MM.1S (cell line): Measurements from ENCODE around the gene PRSS21.

Source experiments
- DNase-seq: peaks from one replicate; pipeline ENCODE4 v3.0.0-alpha.2; 2015
- H2AFZ ChIP-seq: fragments of 300-600 bp; sonication (generic); 2 replicates; pipeline ENCODE4 v1.6.0; 2016; ENCODE audit warnings: antibody characterized with exemption, low read length
- H3F3A ChIP-seq: fragments of 300-600 bp; sonication (generic); 2 replicates; pipeline ENCODE4 v1.6.1; 2016; ENCODE audit warnings: mild to moderate bottlenecking, antibody characterized with exemption, low read length, moderate library complexity, mixed read lengths; ENCODE audit not compliant: insufficient read depth
- H3K27ac ChIP-seq: fragments of 300-600 bp; sonication (generic); 2 replicates; pipeline ENCODE4 v1.5.1; 2016; ENCODE audit warnings: mild to moderate bottlenecking, low read length
- H3K27me3 ChIP-seq: fragments of 300-600 bp; sonication (generic); replicated peaks from 2 replicates; pipeline ENCODE4 v1.6.0; 2016; ENCODE audit warnings: low read length; ENCODE audit not compliant: insufficient read depth
- H3K36me3 ChIP-seq: fragments of 300-600 bp; sonication (generic); replicated peaks from 2 replicates; pipeline ENCODE4 v1.6.1; 2016; ENCODE audit warnings: mild to moderate bottlenecking, low read length, mixed read lengths; ENCODE audit not compliant: insufficient read depth
- H3K4me1 ChIP-seq: fragments of 300-600 bp; sonication (generic); 2 replicates; pipeline ENCODE4 v1.6.1; 2016; ENCODE audit warnings: low read length, mixed read lengths
- H3K4me2 ChIP-seq: fragments of 300-600 bp; sonication (generic); 2 replicates; pipeline ENCODE4 v1.6.0; 2016; ENCODE audit warnings: low read depth, low read length
- H3K4me3 ChIP-seq: fragments of 300-600 bp; sonication (generic); 2 replicates; pipeline ENCODE4 v1.5.1; 2016; ENCODE audit warnings: low read length, mixed read lengths
- H3K79me2 ChIP-seq: fragments of 300-600 bp; sonication (generic); 2 replicates; pipeline ENCODE4 v1.6.1; 2016; ENCODE audit warnings: mixed run types, low read length, mixed read lengths
- H3K9ac ChIP-seq: fragments of 300-600 bp; sonication (generic); 2 replicates; pipeline ENCODE4 v1.6.1; 2016; ENCODE audit warnings: low read length, mixed read lengths
- H3K9me2 ChIP-seq: fragments of 300-600 bp; sonication (generic); replicated peaks from 2 replicates; pipeline ENCODE4 v1.6.1; 2016; ENCODE audit warnings: mild to moderate bottlenecking, low read length, mixed read lengths; ENCODE audit not compliant: insufficient read depth
- H3K9me3 ChIP-seq: fragments of 300-600 bp; sonication (generic); replicated peaks from 2 replicates; pipeline ENCODE4 v1.6.1; 2016; ENCODE audit warnings: mild to moderate bottlenecking, low read length, mixed read lengths; ENCODE audit not compliant: insufficient read depth
- H4K20me1 ChIP-seq: fragments of 300-600 bp; sonication (generic); 2 replicates; pipeline ENCODE4 v1.6.1; 2016; ENCODE audit warnings: mild to moderate bottlenecking, low read length, moderate library complexity, mixed read lengths; ENCODE audit not compliant: insufficient read depth
- CTCF ChIP-seq: fragments of 300-600 bp; sonication (generic); IDR thresholded peaks from 2 replicates; pipeline ENCODE4 v1.5.1; 2016; ENCODE audit warnings: antibody characterized with exemption, low read length, mixed read lengths
- EZH2 ChIP-seq: fragments of 300-600 bp; sonication (generic); optimal IDR thresholded peaks from 2 replicates; pipeline ENCODE3; 2017; ENCODE audit warnings: low read depth, mild to moderate bottlenecking, antibody characterized with exemption, low read length, mixed read lengths
- EZH2phosphoT487 ChIP-seq: fragments of 300-600 bp; sonication (generic); IDR thresholded peaks from 2 replicates; pipeline ENCODE4 v1.6.1; 2018; ENCODE audit warnings: antibody characterized with exemption, low read length

Gene PRSS21

GRCh38 chr16:2833776-2834175, 16.7 kb downstream of the PRSS21 start:
- no peak overlapping the region for H3K4me3 ChIP-seq
- H3K4me1 ChIP-seq, result no peaks in the 10 kb centered on the region
- TF ChIP-seq CTCF, result no peak
- TF ChIP-seq EZH2phosphoT487, result no peak
- no peak for TF ChIP-seq EZH2
- H3K9me2 ChIP-seq, result no peaks in the 10 kb centered on the region
- no peaks in the 10 kb centered on the region for H4K20me1 ChIP-seq
- no peak overlapping the region for H3K9ac ChIP-seq
- no peak overlapping the region for H3K27ac ChIP-seq
- no peaks in the 10 kb centered on the region for H3F3A ChIP-seq
- no peaks in the 10 kb centered on the region for H3K9me3 ChIP-seq
- no peaks in the 10 kb centered on the region for H3K79me2 ChIP-seq
- no peak for DNase-seq
- no peaks in the 10 kb centered on the region for H3K36me3 ChIP-seq
- H2AFZ ChIP-seq, result no peak overlapping the region
- no peak overlapping the region for H3K4me2 ChIP-seq
- peaks cover 86% of the 10 kb centered on the region for H3K27me3 ChIP-seq

DNA sequence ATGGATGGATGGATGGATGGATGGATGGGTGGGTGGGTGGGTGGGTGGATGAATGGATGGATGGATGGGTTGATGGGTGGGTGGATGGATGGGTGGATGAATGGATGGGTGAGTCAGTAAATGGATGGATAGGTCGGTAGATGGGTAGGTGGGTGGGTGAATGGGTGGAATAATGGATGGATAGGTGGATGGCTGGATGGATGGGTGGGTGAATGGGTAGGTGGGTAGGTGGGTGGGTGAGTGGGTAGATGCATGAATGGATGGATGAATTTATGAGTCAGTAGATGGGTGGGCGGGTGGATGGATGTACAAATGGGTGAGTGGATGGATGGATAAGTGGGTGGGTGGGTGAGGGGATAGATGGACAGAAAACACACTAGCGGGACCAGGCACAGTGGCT, 17.9 kb downstream of the PRSS21 start:
- H4K20me1 ChIP-seq, result no peaks in the 10 kb centered on the region
- no peaks in the 10 kb centered on the region for H3K79me2 ChIP-seq
- no peak overlapping the region for H2AFZ ChIP-seq
- H3K36me3 ChIP-seq, result no peaks in the 10 kb centered on the region
- no peak overlapping the region for H3K4me3 ChIP-seq
- H3K27ac ChIP-seq, result no peak overlapping the region
- H3F3A ChIP-seq, result no peaks in the 10 kb centered on the region
- H3K9me2 ChIP-seq, result no peaks in the 10 kb centered on the region
- no peak overlapping the region for H3K9ac ChIP-seq
- TF ChIP-seq EZH2phosphoT487 (no peak), CTCF (no peak), EZH2 (no peak)
- H3K4me2 ChIP-seq, result no peak overlapping the region
- no peak for DNase-seq
- H3K4me1 ChIP-seq, result no peaks in the 10 kb centered on the region
- H3K27me3 ChIP-seq, result peaks cover 86% of the 10 kb centered on the region
- H3K9me3 ChIP-seq, result no peaks in the 10 kb centered on the region

GRCh38 chr16:2835638-2836493, 18.8 kb downstream of the PRSS21 start:
- no peak for TF ChIP-seq EZH2phosphoT487
- no peak for TF ChIP-seq EZH2
- TF ChIP-seq CTCF, result no peak
- H3K27ac ChIP-seq, result no peak overlapping the region
- H3K9ac ChIP-seq, result no peak overlapping the region

More at GRCh38 chr16:2835638-2836493, 18.8 kb downstream of the PRSS21 start:
- H4K20me1 ChIP-seq, result no peaks in the 10 kb centered on the region
- H3K79me2 ChIP-seq, result no peaks in the 10 kb centered on the region
- no peaks in the 10 kb centered on the region for H3K9me2 ChIP-seq
- H3K4me2 ChIP-seq, result no peak overlapping the region
- no peaks in the 10 kb centered on the region for H3K36me3 ChIP-seq
- H3K9me3 ChIP-seq, result no peaks in the 10 kb centered on the region
- H2AFZ ChIP-seq, result no peak overlapping the region
- no peak overlapping the region for H3K4me3 ChIP-seq
- DNase-seq, result no peak
- peaks cover 84% of the 10 kb centered on the region for H3K27me3 ChIP-seq
- H3F3A ChIP-seq, result no peaks in the 10 kb centered on the region
- no peaks in the 10 kb centered on the region for H3K4me1 ChIP-seq
